Trophoblast cell (in vitro differentiated cells and primary cell): ENCODE results near the gene KDM1B.

Source experiments
- DNase-seq, 2 donors: peaks; one replicate each; pipeline ENCODE4 v3.0.0-alpha.2; 2016
- H2AFZ ChIP-seq: 2 replicates; pipeline ENCODE4 v1.6.1; 2013; ENCODE audit warnings: low read length, moderate library complexity, mild to moderate bottlenecking; ENCODE audit not compliant: insufficient read depth, poor library complexity
- H2AK5ac ChIP-seq: 2 replicates; pipeline ENCODE4 v1.6.1; 2013; ENCODE audit warnings: mild to moderate bottlenecking, low read length
- H2BK120ac ChIP-seq: 2 replicates; pipeline ENCODE4 v1.6.1; 2013; ENCODE audit warnings: low read length, mild to moderate bottlenecking, moderate library complexity; ENCODE audit not compliant: insufficient read depth, poor library complexity
- H2BK12ac ChIP-seq: 2 replicates; pipeline ENCODE4 v1.6.1; 2013; ENCODE audit warnings: mild to moderate bottlenecking, low read length, moderate library complexity
- H2BK5ac ChIP-seq: 2 replicates; pipeline ENCODE4 v1.6.1; 2013; ENCODE audit warnings: low read length, low read depth, moderate library complexity, mild to moderate bottlenecking; ENCODE audit not compliant: poor library complexity
- H3K14ac ChIP-seq: 2 replicates; pipeline ENCODE4 v1.6.1; 2013; ENCODE audit warnings: mild to moderate bottlenecking, low read length
- H3K18ac ChIP-seq: 2 replicates; pipeline ENCODE4 v1.6.1; 2013; ENCODE audit warnings: mild to moderate bottlenecking, low read length
- H3K23ac ChIP-seq: 2 replicates; pipeline ENCODE4 v1.6.1; 2013; ENCODE audit warnings: low read length
- H3K27ac ChIP-seq: 2 replicates; pipeline ENCODE4 v1.5.1; 2013; ENCODE audit warnings: low read depth, mild to moderate bottlenecking, inconsistent platforms, low read length, moderate library complexity
- H3K27me3 ChIP-seq: 2 replicates; pipeline ENCODE4 v1.6.1; 2013; ENCODE audit warnings: inconsistent platforms, mild to moderate bottlenecking, low read length, moderate library complexity; ENCODE audit not compliant: insufficient read depth
- H3K36me3 ChIP-seq, 2 experiments: 1 replicate in 1 of 2; 2 replicates in 1 of 2; pipeline ENCODE4 v1.6.1; 2013; ENCODE audit warnings: low read length in 2 of 2, mild to moderate bottlenecking in 2 of 2, moderate library complexity in 1 of 2; ENCODE audit not compliant: insufficient read depth in 2 of 2, control insufficient read depth in 1 of 2
- H3K4ac ChIP-seq: 2 replicates; pipeline ENCODE4 v1.6.1; 2013; ENCODE audit warnings: low read depth, mild to moderate bottlenecking, low read length, moderate library complexity
- H3K4me1 ChIP-seq, 2 experiments: 1 replicate in 1 of 2; 2 replicates in 1 of 2; pipeline ENCODE4 v1.6.1; 2013; ENCODE audit warnings: low read length in 2 of 2, mild to moderate bottlenecking in 2 of 2, moderate library complexity in 1 of 2; ENCODE audit not compliant: insufficient read depth in 2 of 2, control insufficient read depth in 1 of 2
- H3K4me2 ChIP-seq: 2 replicates; pipeline ENCODE4 v1.6.1; 2013; ENCODE audit warnings: inconsistent platforms, mild to moderate bottlenecking, low read length, moderate library complexity
- H3K4me3 ChIP-seq: 2 replicates; pipeline ENCODE4 v1.5.1; 2013; ENCODE audit warnings: mild to moderate bottlenecking, low read depth, low read length, inconsistent platforms
- H3K79me1 ChIP-seq: one replicate; pipeline ENCODE4 v1.6.1; 2013; ENCODE audit warnings: low read length
- H3K79me2 ChIP-seq: 2 replicates; pipeline ENCODE4 v1.6.1; 2013; ENCODE audit warnings: low read length, mild to moderate bottlenecking; ENCODE audit not compliant: control insufficient read depth, insufficient read depth, poor library complexity
- H3K9ac ChIP-seq: 2 replicates; pipeline ENCODE4 v1.6.1; 2013; ENCODE audit warnings: mild to moderate bottlenecking, low read length
- H3K9me3 ChIP-seq: 2 replicates; pipeline ENCODE4 v1.6.1; 2013; ENCODE audit warnings: low read depth, mild to moderate bottlenecking, control low read depth, inconsistent platforms, low read length; ENCODE audit not compliant: insufficient read depth
- H4K12ac ChIP-seq: 2 replicates; pipeline ENCODE4 v1.6.1; 2013; ENCODE audit warnings: low read depth, mild to moderate bottlenecking, low read length, moderate library complexity
- H4K8ac ChIP-seq: 2 replicates; pipeline ENCODE4 v1.6.1; 2013; ENCODE audit warnings: low read depth, mild to moderate bottlenecking, low read length, moderate library complexity
- H4K91ac ChIP-seq: one replicate; pipeline ENCODE4 v1.6.1; 2013; ENCODE audit warnings: low read depth, mild to moderate bottlenecking, low read length, moderate library complexity
- WGBS: extraction: QIAGEN DNeasy Blood & Tissue Kit; methylation state at CpG from one replicate; pipeline ENCODE4 v1.1.7; 2013; ENCODE audit warnings: missing lambda C conversion rate; ENCODE audit not compliant: insufficient read length, insufficient coverage; ENCODE audit errors: extremely low coverage; 5-methylcytosine and 5-hydroxymethylcytosine counted together

The KDM1B gene

DNA sequence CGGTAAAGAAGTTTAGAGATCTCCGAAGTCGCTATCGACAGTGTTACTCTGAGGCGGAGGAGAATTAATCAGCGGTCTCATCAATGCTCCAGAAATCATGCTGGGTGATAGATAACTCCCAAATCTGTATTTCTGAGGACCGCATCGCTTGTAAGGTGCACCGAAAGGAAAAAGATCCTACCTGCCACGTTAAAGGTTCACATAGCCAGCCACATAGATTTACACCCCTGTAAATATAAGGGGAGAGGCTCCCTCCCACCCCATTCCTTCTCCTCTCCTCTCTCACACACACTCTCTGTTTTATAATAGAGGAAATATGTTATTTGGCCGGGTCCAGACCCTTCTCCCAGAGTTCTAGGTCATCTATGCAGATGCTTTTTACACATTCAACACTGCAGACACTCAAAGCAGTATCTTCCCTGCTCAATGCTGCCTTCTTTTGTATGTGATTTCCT, 109.7 kb downstream of the KDM1B start:
- Histone ChIP-seq H4K8ac (peak overlapping the region; percentile 92), H3K79me1 (peaks cover 13% of the 10 kb centered on the region), H4K12ac (peak overlapping the region; percentile 13), H3K4me1 (peaks cover 3 to 8% of the 10 kb centered on the region in 2 experiments), H3K4me2 (peak overlapping the region; percentile 93), H4K91ac (peak overlapping the region; percentile 48), H3K18ac (peak overlapping the region; percentile 64), H3K23ac (no peak overlapping the region), H2BK5ac (peak overlapping the region; percentile 70), H3K4ac (peak overlapping the region; percentile 42), H3K27ac (peak overlapping the region; percentile 13), H2AK5ac (no peak overlapping the region), H3K9me3 (peaks cover 2% of the 10 kb centered on the region), H3K4me3 (peak overlapping the region; percentile 98), H2BK12ac (no peak overlapping the region), H3K79me2 (peaks cover 27% of the 10 kb centered on the region), H3K36me3 (peaks cover 2 to 3% of the 10 kb centered on the region in 2 experiments), H3K14ac (no peak overlapping the region), H2AFZ (peak overlapping the region; percentile 43), H2BK120ac (peak overlapping the region; percentile 62), H3K27me3 (no peaks in the 10 kb centered on the region), H3K9ac (peak overlapping the region; percentile 31)
- DNase-seq, result no peak
- no CpG with 5 or more reads among the region's 11 CpGs for WGBS

GRCh38 chr6:18265787-18266522, 110.7 kb downstream of the KDM1B start:
- H3K79me1 ChIP-seq, result peaks cover 13% of the 10 kb centered on the region
- H3K9me3 ChIP-seq, result peaks cover 2% of the 10 kb centered on the region
- H3K36me3 ChIP-seq, result peaks cover 0 to 3% of the 10 kb centered on the region in 2 experiments
- no peak overlapping the region for H3K4ac ChIP-seq
- H4K8ac ChIP-seq, result no peak overlapping the region
- H4K91ac ChIP-seq, result no peak overlapping the region
- H3K9ac ChIP-seq, result no peak overlapping the region
- DNase-seq, result no peak
- no peak overlapping the region for H2AK5ac ChIP-seq
- H4K12ac ChIP-seq, result no peak overlapping the region
- no peak overlapping the region for H3K27ac ChIP-seq
- H2BK120ac ChIP-seq, result no peak overlapping the region
- no peak overlapping the region for H2AFZ ChIP-seq
- H3K27me3 ChIP-seq, result no peaks in the 10 kb centered on the region
- H3K79me2 ChIP-seq, result peaks cover 22% of the 10 kb centered on the region
- H3K18ac ChIP-seq, result no peak overlapping the region
- H3K23ac ChIP-seq, result no peak overlapping the region
- H2BK5ac ChIP-seq, result no peak overlapping the region
- H3K4me3 ChIP-seq, result no peak overlapping the region
- no peak overlapping the region for H3K4me2 ChIP-seq
- no CpG with 5 or more reads among the region's 14 CpGs for WGBS
- H2BK12ac ChIP-seq, result no peak overlapping the region
- H3K14ac ChIP-seq, result no peak overlapping the region
- H3K4me1 ChIP-seq, result peaks cover 1 to 7% of the 10 kb centered on the region in 2 experiments

DNA sequence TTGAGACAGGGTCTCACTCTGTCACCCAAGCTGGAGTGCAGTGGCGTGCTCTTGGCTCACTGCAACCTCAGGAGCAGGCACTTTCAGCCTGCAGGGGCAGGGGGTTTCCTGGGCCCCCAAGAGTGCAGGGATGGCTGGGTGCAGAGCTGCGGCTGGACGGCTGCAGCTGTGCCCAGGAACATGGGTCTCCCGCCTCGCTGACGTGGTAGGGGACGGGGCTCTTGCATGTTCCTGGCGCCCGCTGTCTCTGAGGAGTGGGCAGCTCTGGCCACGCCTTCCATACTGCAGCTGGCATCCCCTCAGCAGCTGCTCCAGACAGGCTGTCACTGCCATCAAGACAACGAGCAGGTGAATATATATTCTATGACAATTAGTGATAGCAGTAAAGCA, 111.3 kb downstream of the KDM1B start:
- no peak overlapping the region for H3K23ac ChIP-seq
- peaks cover 0 to 6% of the 10 kb centered on the region in 2 experiments for H3K4me1 ChIP-seq
- no peak overlapping the region for H3K4me2 ChIP-seq
- H3K4ac ChIP-seq, result no peak overlapping the region
- no CpG with 5 or more reads among the region's 11 CpGs for WGBS
- H4K91ac ChIP-seq, result no peak overlapping the region
- DNase-seq, result no peak
- H2BK120ac ChIP-seq, result no peak overlapping the region
- H4K8ac ChIP-seq, result no peak overlapping the region
- no peak overlapping the region for H2BK5ac ChIP-seq
- H4K12ac ChIP-seq, result no peak overlapping the region
- H2AK5ac ChIP-seq, result no peak overlapping the region
- H3K14ac ChIP-seq, result no peak overlapping the region
- H3K18ac ChIP-seq, result no peak overlapping the region
- H3K36me3 ChIP-seq, result peaks cover 0 to 3% of the 10 kb centered on the region in 2 experiments
- H3K27me3 ChIP-seq, result no peaks in the 10 kb centered on the region
- no peak overlapping the region for H2BK12ac ChIP-seq
- H3K79me1 ChIP-seq, result peaks cover 13% of the 10 kb centered on the region
- peaks cover 21% of the 10 kb centered on the region for H3K79me2 ChIP-seq
- H3K9ac ChIP-seq, result no peak overlapping the region
- H3K4me3 ChIP-seq, result no peak overlapping the region
- H3K27ac ChIP-seq, result no peak overlapping the region
- H2AFZ ChIP-seq, result no peak overlapping the region
- H3K9me3 ChIP-seq, result peaks cover 2% of the 10 kb centered on the region

GRCh38 chr6:18268066-18268465, 112.8 kb downstream of the KDM1B start:
- Histone ChIP-seq H3K14ac (no peak overlapping the region), H2AK5ac (no peak overlapping the region), H2BK12ac (no peak overlapping the region), H4K91ac (no peak overlapping the region), H3K18ac (no peak overlapping the region), H3K79me1 (peaks cover 13% of the 10 kb centered on the region), H3K4ac (no peak overlapping the region), H3K79me2 (peaks cover 12% of the 10 kb centered on the region), H2BK120ac (no peak overlapping the region), H3K9ac (no peak overlapping the region), H3K9me3 (peaks cover 2% of the 10 kb centered on the region), H3K4me2 (no peak overlapping the region), H3K27me3 (no peaks in the 10 kb centered on the region), H3K36me3 (peaks cover 0 to 2% of the 10 kb centered on the region in 2 experiments), H4K12ac (no peak overlapping the region), H3K4me3 (no peak overlapping the region), H2BK5ac (no peak overlapping the region), H4K8ac (no peak overlapping the region), H3K27ac (no peak overlapping the region), H2AFZ (no peak overlapping the region), H3K23ac (no peak overlapping the region), H3K4me1 (peaks cover 0 to 6% of the 10 kb centered on the region in 2 experiments)
- WGBS, result no CpG with 5 or more reads among the region's 4 CpGs
- DNase-seq, result no peak
